CD4-positive, alpha-beta T cell treated with Interferon gamma for 1 hour (primary cell): ENCODE measurements around the gene USP13.

ENCODE experiments used
- DNase-seq: peaks from one replicate; pipeline ENCODE4 v3.0.0-alpha.2; 2020

Gene USP13

DNA sequence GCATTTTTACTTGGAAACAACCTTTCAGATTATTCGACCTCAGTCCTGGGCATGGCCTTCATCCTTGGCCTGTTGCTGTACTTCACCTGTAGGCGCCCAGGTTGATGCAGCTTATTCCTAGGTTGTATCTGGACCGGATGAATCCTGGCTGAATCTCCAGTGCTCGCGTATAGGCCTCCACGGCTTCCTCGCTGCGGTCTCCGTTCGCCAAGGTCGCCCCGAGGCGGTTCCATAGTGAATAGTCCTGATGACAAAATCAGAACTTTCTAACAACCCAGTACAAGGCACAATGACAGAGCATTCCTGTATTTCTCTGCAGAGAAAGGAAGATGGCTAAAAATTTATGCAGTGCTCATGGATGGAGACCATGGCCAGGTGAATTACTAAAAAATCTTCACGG lies 154.7 kb downstream of the USP13 start:
- no peak for DNase-seq

GRCh38 chr3:179809639-179810038 lies 156.8 kb downstream of the USP13 start:
- no peak for DNase-seq

DNA sequence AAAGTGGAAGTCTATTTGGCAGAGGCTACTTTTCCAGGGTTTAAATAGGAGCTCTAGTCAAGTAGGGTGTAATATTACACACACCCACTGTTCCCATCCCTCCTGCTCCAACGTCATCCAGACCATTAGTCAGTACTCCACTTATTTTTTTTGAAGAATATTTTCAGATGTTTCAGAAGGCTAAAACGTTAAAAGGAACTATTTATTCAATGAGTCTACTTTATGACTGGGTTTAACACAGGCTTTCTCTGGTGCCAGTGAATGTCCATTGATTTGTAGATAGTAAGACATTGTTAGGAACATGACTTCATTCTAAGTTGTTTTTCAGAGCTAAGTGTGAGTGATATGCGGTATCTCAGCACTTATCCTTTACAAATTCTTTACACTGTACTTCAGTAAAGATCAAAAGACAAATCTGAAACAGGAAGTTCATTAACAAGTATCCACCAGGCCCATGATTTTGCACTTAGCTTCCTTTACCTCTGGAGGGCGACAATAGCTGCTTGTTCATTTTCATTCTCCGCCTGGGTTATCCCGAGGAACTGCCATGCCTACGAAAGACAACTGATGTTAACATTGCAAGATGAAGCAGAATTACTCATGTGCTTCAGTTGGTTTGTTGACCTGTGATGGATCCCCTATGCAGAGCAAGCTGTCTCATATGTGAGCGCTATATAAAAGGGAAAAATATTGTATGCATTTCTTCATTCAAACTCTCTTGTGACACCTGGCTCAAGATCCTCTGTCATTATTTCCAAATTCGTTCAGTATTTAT lies 158.7 kb downstream of the USP13 start:
- DNase-seq: no peak

DNA sequence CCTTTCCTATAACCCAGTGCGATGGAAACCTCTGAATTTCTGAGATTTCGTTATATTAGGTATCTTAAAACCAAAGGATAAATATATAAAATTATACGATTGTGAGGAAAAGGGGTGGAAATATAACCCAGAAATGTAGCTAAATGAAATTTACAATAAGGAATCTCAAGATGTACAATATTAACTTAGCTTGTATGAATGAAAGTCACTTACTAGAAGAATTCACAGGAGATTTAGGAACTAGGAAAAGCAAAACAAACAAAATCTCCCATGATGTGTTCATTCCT lies 159.2 kb downstream of the USP13 start:
- DNase-seq: no peak

DNA sequence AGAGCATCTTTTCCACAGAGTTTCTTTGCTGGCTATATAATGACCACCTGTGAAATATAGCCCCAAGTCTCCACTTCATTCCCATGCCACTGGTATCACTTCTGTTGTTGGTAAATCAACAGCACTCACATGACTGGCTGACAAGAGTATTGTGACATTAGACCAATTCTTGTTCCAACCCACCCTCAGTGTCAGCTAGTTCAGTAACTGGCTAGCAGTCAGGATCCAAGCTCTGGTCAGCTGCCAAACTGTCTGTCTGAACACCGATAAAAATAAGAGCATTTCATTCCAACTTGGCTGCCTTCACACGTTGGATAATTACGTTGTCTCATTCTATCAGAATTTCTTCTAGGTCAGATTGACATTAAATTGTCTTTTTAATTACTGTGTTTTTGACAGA lies 166.5 kb downstream of the USP13 start:
- DNase-seq: no peak

GRCh38 chr3:179822296-179822695 lies 169.5 kb downstream of the USP13 start:
- no peak for DNase-seq

DNA sequence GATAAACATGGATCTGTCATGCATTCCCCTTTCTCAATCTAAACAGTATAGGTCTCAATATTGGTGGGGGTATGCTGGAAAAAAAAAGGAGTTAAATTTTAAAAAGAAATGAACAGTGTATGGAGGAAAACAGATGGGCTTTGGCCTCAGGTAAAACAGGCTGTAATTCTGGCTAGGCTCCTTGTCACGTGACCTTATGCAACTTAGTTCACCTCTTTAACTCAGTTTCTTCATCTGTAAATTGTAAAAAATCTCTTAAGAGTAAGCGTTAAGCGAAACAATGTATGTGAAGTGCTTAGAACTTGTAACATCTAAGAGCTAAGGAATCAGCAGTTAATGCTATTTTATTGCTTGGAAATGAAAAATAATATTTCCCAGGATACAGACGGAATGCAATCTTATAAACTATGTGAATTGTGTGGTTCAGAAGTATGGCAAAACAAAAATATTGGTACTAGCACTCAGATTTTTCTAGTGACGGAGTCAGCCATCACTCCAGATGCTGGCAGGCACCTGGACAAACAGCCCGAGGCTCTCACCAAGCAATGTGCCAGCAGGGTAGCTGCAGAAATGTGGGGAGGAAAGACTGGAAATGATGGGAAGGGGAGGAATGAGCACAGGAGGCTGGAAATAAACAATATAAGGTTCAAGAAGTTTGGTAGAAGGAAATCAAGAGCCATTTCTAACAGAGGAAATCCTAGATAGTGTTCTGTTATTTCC lies 172.8 kb downstream of the USP13 start:
- no peak for DNase-seq

- no peak for DNase-seq
These were observed 173.4 kb downstream of the USP13 start for GRCh38 chr3:179826247-179826637.

DNA sequence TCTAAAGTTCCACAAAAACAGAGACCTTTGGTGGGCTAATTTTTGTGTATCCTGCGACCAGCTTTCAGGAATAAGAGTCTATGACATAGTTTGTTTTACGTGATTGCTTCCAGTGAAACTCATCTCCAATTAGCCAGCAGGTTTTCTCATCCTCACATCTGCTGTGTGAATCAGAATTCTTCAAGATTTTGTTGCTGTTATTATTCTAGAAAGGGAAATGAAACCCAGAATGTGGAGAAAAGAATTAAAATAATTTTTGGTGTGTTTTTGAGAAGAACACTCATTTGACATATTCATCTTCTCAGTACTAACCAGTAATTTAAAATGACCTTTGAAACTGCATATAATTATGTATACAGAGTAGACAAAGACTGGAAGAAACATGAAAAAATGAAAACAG lies 175.9 kb downstream of the USP13 start:
- DNase-seq: no peak

- no peak for DNase-seq
These were observed 176.6 kb downstream of the USP13 start for GRCh38 chr3:179829401-179829800.

- DNase-seq: no peak
These were observed 179.6 kb downstream of the USP13 start for GRCh38 chr3:179832333-179832854.

DNA sequence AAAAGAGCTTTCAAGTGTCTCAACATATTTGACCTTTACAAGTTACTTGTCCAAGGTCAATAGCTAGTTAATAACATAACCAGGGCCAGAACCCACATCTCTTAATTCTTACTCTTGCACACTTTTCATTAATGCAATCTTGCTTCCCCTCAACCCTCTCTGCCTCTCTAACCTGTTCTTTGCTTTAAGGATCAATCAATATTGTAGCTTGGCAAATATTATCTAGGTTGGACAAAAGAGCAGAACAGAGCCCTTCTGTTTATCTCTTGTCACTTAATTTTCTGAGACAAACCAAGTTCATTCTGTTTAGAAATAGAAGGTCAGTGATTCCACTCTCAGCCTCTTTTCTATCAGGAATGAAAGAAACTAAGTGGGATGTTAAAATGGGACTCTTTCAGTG lies 180.5 kb downstream of the USP13 start:
- DNase-seq: no peak

DNA sequence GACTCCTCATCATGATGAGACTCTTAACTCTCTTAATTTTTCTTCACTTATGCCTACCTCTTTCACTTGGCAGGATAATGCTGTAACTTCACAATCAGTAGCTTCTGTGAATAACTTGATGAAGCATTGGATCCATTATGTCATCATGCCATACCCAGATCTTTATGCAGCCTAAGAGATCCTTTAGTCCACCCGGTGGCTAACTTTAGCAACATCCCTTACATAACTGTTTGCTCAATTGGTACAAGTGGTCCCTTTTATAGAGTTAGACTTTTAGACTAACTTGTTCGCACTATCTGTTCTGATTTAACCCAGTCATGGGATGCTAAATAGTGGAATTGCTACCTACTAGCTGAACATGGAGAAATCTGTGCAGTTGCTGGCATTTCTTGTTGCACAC lies 184.5 kb downstream of the USP13 start:
- no peak for DNase-seq
